Activated CD4-positive, alpha-beta T cell treated with anti-CD3 and anti-CD28 coated beads, Interleukin-2, amount 50 U/mL, for 16 hours (primary cell): ENCODE measurements around the gene ZPLD1.

ENCODE experiments used
- DNase-seq: peaks from one replicate; pipeline ENCODE4 v3.0.0-alpha.2; 2020

ZPLD1 gene

DNA sequence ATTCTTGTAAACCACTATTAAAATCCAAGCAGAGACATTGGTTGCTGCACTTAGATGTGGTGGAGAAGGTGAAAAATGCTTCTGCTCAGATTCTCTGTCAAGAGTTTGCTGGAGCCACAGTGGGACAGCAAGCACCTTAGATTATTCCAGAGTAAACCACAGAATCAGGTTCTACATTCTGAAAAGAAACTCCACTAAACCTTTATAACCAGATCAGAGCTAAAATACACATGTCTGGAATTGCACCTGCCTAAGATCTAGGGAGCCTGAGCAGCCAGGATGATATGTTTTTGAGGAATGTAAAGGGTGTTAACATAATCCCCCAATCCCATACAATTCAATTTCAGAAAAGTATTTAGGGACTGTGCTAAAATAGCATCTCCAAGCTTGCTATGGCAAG, at the start of gene ZPLD1:
ZPLD1 (plus strand) TSS at position 301 of the 400 bp plus-strand sequence. CDS start 3,473 bp downstream, outside the sequence.
- no peak for DNase-seq

DNA sequence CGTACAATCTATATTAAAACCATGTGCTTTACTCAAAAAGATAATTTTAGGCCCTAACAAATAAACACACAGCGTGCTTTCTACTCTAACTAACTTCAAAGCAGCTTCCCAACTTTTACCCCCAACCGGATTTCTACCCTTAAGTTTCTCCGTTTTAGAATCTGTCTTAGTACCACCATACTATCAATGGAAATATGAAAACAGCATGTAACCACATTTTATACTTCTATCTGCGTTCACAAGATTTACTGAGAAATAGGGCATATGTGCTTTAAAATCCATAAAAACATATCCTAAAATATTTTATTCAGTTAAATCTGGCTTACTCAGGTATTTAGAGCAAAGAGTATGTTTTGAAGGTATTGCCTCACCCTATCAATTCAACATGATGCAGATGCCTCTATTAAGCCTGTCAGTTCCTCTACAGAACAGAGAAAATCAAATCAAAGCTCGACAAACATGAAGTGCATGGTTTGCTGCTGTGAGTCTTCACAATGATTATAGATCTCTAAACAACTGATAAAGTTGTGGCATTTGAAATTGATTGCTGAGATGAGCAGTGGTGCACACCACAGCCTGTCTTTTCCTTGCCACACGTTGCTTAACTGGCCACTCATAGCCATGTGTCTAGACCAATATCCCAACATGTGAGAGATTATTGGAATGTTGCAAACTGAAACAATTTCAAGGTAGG, 44.5 kb upstream of the ZPLD1 start:
- DNase-seq, result no peak

DNA sequence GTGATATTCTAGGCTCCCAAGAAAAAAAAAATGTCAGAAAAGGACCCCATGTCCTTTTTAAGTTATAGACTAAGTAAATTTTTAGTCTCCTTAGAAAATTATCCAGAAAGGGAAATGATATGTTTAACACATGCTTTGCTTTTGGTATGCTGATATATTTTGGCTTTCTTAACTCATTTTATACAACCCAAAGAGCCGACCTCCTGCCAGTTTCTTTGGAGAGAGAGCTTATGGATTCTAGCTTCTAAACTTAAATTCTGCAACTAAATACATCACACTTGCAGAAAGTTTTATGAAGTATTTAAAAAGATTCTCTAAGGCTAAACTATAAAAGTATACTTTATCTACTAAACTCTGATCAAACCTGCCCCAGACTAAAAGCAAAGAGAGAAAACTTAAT, 43.9 kb upstream of the ZPLD1 start:
- DNase-seq, result no peak

DNA sequence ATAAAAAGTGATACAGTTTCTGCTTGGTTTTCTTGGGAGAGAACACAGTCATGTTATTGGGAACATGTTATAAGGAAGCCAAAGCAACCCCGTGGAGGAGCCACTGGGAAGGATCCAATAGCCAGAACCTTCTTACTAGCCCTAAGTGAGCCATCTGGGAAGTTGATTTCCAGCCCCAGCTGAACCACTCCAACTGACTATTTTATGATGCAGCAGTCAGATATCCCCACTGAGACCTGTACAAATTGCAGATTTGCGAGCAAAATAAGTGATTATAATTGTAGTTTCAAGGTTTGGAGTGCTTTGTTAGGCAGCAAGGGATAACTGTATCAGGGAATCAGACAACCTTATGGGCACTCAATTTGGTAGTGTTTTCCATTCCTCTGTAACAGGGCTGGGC, 43.3 kb upstream of the ZPLD1 start:
- DNase-seq, result no peak

DNA sequence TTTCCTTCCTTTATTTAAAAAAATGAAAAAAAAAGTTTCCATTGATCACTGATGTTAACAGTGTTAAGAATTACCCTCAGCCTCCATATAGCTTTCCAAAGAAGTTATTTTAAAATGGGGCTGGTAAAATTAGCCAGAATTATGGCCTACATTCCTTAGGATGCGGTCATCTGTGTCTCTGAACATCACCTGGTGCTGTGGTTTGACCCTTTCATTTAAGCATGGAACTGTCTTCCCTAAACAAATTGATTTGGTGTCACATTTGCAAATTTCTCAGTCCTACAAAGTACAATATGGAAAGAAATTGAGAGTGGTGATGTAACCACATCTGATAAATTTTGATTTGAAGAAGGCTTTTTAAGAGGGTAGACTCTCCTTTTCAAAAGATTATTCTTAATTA, 40.3 kb upstream of the ZPLD1 start:
- DNase-seq, result no peak

DNA sequence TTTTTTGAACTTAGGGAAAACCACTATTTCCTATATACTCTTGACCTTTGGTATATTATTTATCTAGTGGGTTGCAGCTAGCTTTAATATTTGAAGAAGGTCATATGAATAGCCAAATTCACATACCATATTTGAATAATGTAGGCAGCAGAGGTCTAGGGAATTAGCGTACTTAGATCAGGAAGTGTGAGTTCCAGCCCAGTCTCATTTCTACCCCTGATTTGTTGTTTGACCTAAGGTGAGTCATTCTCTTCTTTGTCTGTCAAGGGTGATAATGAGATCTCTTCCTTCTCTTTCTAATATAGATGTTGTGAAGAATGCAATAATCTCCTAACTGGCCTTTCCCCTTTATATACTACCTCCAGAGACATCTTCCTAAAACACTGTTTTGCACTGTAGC, 36.6 kb upstream of the ZPLD1 start:
- DNase-seq, result no peak

DNA sequence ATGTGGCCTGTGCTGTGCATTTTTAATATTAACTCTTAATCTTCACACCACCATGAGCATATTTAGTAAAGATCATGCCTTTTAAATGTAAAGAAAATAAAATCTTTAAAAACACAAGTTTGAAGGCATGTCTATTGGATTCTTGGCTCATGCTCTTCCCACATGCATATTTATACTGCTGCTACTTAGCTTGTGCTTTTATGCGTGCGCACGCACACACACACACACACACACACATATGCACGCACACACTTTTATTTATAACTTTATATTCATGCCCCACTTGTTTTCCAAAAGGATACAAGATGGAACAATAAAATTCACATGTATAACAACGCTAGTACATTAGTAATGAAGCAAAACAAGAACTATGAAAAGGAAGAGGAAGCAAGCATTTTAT, 36.1 kb upstream of the ZPLD1 start:
- DNase-seq, result no peak

DNA sequence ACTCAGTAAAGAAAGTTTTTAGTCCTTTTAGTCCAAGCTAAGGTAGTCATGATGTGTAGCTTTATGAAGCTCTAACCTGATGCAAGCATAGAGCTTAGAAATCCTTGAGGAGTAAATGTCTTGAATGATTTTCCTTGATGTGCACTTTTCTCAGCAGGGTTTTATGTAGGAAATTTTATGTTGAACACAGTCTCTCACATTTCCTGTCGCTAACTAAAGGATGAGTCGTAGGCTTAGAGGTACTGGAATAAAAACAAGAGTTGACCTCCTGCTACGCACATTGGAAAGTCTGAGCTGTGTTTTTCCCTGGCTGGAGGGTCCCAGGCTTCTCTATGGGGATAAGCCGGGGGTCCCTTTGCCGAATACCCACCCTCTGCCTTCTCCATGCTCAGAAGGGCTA, 34.7 kb upstream of the ZPLD1 start:
- no peak for DNase-seq

DNA sequence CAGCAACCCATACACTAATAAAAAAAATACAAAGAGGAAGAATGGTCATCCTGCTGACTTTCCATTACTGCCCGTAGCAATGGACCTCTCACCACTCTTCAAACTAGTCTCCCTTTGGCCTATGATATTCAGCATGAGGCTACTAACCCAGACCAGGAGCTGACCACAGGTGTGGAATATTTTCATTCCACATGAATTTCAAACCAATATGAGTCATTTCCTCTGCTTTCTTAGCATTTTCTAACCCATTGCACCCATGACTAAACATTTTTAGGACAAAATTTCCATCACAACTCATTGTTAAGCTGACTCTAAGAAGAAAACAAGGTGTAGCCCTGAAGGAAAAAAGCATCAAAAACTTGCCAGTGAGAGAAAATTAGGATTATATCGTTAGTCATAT, 34.0 kb upstream of the ZPLD1 start:
- DNase-seq, result no peak

DNA sequence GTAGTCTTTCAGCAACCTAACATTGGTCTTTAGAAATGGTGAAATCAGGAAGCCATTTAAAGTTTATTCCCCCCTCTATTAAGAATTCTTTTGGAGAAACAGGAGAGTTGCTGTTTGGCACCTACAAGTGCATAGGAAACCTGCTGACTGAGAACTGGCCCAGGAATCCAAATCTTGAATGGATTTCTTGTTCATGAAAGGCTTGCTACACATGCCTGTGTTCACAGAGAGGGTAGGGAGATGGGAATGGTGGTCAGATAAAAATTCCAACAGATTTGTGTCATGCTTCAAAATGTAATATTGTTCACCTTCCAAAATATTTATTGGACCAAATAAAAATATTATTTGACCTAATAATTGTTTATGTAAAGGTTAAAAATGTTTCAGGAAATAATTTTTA, 24.2 kb upstream of the ZPLD1 start:
- no peak for DNase-seq

DNA sequence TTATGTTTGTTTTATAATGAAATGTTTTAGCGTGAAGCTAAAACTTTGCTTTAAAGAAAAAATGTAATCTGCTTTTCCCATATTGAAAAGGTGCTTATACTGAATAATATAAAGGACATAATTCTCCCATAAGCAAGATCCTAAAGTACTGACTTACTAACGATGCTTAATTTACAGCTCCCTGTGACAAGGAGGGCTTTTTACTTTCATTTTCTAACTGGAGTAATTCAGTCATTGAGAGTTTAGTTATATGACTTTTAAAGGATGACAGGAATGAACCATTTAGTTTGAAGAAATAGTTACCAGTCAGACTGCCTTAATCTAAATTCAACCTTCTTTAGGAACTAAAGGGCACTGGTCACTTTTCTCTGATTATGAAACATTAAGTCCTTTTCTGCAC, 19.3 kb upstream of the ZPLD1 start:
- no peak for DNase-seq

DNA sequence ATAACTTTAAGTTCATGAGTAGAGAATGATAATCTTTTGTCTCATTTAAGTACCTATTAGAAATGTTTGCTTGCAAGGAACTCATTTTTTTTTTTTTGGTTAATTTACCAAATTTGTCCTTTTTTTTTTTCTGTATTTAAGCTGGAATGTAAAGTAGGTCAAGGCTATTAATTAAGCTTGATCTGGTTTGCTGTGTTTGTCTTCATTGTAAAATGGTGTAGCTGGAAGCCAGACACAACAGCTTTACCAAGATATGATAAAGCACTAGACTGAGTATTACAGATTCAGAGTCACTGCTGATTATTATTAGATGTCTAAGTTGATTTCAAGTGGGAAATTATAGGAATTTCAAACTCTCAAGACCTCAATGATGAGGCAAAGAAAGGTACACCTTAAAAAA, 15.0 kb upstream of the ZPLD1 start:
- no peak for DNase-seq

DNA sequence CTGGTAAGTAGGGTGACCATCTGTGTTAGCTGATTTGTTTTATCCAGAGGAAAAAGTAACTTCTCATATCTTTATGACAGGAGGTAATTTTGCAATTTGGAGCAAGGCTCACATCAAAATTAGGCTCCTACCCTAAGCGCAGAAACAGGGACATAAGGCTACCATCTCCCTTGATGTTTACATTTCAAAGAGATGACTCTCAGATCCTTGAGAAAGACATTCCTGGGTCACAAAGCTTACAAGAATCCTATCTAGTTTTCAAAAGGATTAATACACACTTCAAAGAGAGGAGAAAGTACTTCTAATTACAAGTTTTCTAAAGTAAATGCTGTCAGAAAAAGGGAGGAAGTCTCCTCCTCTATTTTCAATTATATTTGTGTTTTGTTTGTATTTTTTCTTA, 7.0 kb downstream of the ZPLD1 start:
- no peak for DNase-seq

DNA sequence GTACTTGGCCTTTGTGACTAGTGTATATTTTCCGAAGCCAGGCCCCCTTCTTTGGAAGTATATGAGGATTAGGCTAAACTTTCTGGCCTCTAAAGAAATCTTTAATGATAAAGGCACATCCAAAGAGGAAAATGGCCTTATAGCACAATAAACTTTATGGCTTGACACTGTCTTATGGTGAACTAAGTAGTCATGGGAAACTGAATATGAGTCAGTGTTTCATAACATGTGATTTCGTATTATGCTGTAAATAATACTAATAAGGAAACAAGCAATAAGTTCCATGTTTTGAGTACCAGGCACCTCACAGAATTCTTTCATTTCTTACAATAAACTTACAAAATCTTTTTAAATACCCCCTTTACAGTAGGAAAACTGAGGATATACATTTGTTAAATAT, 8.2 kb downstream of the ZPLD1 start:
- no peak for DNase-seq

DNA sequence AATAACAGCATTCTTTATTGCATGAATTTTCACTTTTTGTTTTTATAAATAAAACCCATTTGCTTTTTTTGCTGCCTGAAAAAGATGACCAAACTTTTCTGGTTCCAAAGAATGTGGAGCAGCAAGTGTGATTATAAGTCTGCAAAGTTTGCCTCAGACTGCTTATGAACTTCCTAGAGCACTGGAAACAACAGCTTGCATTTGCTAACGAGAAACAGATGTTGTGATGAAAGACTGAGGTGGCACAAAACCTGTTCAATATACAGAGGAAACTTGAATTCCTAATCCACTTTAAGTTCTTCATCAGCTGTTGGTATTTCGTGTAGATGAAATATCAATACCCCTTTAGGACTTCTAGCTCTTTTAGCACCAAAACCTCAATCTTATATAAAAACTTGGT, 9.3 kb downstream of the ZPLD1 start:
- DNase-seq, result no peak

DNA sequence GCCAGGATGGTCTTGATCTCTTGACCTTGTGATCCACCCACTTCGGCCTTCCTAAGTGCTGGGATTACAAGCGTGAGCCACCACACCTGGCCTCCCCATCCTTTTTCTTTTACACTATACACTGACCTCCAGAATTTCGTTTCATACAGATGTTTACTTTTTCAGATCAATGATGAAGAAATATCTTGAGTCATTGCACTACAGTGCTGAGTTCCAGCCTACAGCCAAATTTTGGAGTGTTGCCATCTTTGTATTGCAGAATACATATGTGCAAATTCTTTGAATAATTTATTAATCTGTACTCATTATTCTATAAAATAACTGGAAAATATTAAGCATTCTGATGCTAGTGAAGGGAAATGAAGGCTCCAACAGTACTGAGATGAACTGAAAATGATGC, 12.5 kb downstream of the ZPLD1 start:
- no peak for DNase-seq

DNA sequence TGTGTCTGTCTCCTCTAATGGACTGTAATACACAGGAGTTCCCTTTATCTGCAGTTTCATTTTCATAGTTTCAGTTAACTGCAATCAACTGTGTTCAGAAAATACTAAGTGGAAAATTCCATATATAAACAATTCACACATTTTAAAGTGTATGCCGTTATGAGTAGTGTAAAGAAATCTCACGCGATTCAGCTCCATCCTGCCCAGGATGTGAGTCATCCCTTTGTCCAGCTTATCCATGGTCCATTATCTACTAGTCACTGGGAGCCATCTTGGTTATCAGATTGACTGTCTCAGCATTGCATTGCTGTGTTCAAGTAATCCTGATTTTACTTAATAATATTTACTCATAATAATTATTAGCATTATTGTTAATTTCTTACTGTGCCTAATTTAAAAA, 14.5 kb downstream of the ZPLD1 start:
- DNase-seq, result no peak

DNA sequence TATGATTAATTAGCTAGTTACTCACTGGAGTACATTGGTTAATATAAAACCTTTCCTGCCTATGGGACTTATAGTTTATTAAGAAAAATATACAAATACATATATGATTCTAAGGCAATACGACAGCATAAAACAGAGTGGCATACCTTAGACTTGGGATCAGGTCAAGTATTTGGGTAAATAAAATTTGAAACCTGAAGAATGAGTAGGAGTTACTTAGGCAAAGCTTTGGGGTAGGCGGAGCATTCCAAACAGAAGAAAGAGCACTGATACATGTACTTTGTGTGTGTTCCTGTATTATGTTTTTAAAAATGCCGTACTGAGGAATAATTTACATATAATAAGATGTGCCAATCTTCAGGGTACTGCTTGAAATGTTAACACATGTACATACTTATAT, 15.1 kb downstream of the ZPLD1 start:
- no peak for DNase-seq

DNA sequence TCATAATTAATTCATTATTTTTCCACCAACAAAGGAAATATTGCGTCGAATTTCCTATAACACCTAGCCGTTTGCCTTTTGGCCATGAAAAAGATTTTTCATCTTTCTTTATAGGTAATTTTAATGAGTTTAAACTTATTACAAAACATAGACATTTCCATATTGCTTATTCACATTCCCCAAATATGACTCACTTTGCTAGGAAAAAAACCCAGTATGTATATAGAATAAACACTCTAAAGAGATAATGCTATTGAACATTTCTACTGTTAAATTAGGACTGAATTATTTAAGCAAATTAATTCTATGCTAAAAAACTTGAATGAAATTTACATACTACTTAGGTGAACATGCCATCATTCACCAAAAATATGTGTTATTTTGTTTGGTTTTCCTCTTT, 16.2 kb downstream of the ZPLD1 start:
- no peak for DNase-seq

DNA sequence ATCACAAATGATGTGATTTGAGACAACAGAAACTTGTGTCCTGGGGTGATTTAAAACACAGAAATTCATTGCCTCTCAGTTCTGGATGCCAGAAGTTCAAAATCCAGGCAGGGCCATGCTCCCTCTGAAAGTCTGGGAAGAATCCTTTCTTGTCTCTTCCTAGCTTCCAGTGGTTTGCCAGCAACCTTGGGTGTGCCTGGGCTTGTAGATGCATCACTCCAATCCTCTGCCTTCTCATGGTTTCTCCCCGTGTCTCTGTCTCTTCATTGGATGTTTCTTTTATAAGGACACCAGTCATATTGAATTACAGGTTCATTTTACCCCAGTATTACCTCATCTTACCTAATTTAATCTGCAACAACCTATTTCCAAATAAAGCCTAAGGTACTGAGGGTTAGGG, 16.7 kb downstream of the ZPLD1 start:
- no peak for DNase-seq

DNA sequence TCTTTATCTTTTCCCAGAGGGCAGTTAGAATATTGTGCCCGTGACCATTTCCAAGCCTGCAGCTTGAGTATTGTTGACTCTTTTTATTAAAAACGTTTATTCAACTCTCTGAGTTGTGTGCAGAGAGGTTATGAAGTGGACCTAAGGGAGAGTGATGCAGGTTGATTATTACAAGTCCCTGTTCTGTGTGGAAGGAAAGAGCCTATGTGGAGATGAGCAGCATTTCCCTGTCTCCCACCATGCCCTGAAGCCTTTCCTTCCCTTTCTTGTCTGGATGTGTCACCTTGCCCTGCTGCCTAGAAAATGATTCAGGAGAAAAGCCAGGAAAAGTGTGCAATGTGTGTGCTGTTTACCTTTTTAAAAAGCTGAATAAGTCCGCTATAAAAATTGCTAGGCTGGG, 19.4 kb downstream of the ZPLD1 start:
- no peak for DNase-seq

DNA sequence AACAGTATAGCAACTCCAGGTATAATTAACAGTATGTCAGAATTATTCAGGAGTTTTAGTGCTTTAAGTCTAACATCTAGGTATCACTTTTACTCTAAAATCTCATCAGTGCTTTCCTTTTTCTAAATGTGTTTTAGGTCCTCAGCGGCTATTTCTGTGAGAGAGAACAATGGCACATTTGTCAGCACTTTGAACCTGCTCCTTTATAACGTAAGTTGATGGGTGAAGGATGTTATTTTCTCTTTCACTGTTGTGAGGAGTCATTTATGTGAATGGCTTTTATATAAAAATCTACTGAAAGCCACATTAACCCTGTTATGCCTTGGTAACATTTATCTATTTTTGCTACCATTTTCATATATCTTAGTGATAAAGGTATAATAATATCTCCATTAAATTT, 22.8 kb downstream of the ZPLD1 start:
- no peak for DNase-seq

DNA sequence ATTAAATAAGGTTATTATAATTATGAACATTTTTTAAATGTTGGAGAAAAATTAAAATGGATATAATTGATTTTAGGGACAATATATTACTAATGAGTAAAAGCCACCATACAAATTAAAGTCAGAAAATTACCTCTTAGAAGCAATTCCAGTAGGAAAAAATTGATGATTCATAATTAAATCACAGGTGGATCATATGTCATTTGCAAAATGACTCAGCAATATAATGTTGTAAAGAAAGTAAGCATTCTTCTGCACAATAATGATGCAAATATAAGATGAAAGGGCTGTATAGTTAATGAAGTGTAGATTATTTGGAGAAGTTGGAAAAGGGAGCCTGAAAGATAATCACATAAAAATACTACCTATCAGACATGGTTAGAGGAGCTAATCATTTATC, 25.8 kb downstream of the ZPLD1 start:
- no peak for DNase-seq

DNA sequence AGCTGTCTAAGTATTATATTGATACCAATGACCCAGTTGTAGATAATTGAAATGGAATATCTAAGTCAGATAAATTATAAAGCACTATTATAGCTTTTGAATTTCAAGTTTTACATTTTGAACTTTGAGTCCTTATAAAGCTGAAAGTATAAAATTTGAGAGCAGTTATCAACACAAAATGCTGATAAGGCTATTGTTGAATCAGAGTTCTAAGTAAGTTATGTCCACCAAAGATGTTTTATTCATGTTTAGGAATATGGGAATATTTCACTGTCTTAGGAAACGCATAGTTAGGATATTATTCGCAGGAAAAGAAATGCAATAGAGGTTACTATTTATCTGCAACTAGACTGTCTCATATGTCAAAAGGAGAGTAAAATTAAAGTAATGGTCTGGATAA, 29.4 kb downstream of the ZPLD1 start:
- no peak for DNase-seq

DNA sequence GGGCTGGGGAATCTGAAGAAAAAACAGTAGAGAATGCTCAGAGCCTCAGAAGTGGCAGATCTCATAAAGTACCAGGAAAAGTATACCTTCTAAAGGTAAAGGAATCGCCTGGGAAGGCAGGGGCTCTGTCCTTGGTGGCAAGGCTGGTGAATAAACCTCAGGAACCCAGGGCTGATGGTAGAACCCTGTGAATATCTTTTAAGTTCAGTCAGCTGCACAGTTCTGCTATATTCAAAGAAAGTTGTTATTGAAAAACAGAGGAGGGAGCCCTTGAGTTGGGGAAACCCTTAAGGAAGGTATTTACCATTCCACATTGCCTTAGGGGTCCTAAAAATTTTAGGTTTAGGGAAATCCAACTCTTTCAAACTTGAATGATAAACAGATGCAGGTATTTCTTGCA, 31.2 kb downstream of the ZPLD1 start:
- no peak for DNase-seq

DNA sequence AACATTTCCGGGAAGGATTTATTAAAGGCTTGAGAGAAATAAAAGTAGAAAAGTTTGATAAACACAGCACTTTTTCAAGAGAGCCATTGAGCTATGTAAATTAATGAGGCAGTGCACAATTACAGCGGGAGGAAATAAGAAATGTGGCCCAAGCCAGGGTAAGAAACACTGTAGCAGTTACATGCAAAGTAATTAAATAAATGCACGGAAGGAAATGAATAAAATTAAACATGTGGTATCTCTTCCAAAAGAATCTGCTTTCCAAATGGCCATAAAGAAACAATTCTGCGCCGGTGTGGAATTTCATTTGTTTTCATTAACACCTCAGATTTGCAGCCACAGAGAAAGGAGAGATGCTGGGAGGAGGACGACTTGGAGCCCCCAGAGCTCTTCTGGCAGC, 35.3 kb downstream of the ZPLD1 start:
- DNase-seq, result no peak
